T-helper 2 cell (primary cell): ENCODE measurements around the gene TRAPPC3.
A peak's percentile ranks its signal among the peaks of the same experiment; 100 is the strongest.

Experiments used
- DNase-seq, 5 experiments: peaks; one replicate each; pipeline versions ENCODE4 v3.0.0 to v3.0.0-alpha.2; 2012 to 2022

Gene TRAPPC3

GRCh38 chr1:36097693-36098585 lies 51.3 kb downstream of the TRAPPC3 start:
- DNase-seq, result no peak

- DNase-seq, result no peak
Observed at GRCh38 chr1:36096500-36097432, 52.5 kb downstream of the TRAPPC3 start.

- DNase-seq, result no peak
Observed at GRCh38 chr1:36095760-36096405, 53.4 kb downstream of the TRAPPC3 start.

- DNase-seq, result no peak
Observed at GRCh38 chr1:36094621-36095061, 54.6 kb downstream of the TRAPPC3 start.

GRCh38 chr1:36093929-36094328 lies 55.4 kb downstream of the TRAPPC3 start:
- no peak for DNase-seq

- DNase-seq, result no peak
Observed at GRCh38 chr1:36093226-36093625, 56.1 kb downstream of the TRAPPC3 start.

- no peak for DNase-seq
Observed at GRCh38 chr1:36092798-36093185, 56.5 kb downstream of the TRAPPC3 start.

GRCh38 chr1:36092166-36092797 lies 57.0 kb downstream of the TRAPPC3 start:
- DNase-seq, result no peak

- DNase-seq, result no peak
Observed at GRCh38 chr1:36091698-36092097, 57.6 kb downstream of the TRAPPC3 start.

GRCh38 chr1:36091141-36091540 lies 58.1 kb downstream of the TRAPPC3 start:
- no peak for DNase-seq

GRCh38 chr1:36089393-36090121 lies 59.7 kb downstream of the TRAPPC3 start:
- DNase-seq, result peak in 1 of 5 experiments; percentile 28

- DNase-seq, result peak; percentile 81 to 97 (median 85)
Observed at GRCh38 chr1:36088577-36089392, 60.5 kb downstream of the TRAPPC3 start, which contains the start of gene ADPRS. TSS of gene ADPRS (plus strand) at chr1:36088892. CDS start at chr1:36088905, 13 bp downstream.

GRCh38 chr1:36088265-36088576 lies 61.1 kb downstream of the TRAPPC3 start:
- DNase-seq, result no peak

- DNase-seq, result no peak
Observed at GRCh38 chr1:36087233-36088123, 61.8 kb downstream of the TRAPPC3 start.
